ENCODE measurements around the gene GIPR. TPM values are rescaled to one million over a fixed set of nuclear protein-coding genes. Genes with fewer than 3 reads are reported as not detected.

GIPR gene
- total and polyA plus RNA-seq, 2 of the 13 experiments (the other 11 are each of a cell fraction or from before 2014, with no cell fraction given): 0.15 to 1.2 TPM

DNA sequence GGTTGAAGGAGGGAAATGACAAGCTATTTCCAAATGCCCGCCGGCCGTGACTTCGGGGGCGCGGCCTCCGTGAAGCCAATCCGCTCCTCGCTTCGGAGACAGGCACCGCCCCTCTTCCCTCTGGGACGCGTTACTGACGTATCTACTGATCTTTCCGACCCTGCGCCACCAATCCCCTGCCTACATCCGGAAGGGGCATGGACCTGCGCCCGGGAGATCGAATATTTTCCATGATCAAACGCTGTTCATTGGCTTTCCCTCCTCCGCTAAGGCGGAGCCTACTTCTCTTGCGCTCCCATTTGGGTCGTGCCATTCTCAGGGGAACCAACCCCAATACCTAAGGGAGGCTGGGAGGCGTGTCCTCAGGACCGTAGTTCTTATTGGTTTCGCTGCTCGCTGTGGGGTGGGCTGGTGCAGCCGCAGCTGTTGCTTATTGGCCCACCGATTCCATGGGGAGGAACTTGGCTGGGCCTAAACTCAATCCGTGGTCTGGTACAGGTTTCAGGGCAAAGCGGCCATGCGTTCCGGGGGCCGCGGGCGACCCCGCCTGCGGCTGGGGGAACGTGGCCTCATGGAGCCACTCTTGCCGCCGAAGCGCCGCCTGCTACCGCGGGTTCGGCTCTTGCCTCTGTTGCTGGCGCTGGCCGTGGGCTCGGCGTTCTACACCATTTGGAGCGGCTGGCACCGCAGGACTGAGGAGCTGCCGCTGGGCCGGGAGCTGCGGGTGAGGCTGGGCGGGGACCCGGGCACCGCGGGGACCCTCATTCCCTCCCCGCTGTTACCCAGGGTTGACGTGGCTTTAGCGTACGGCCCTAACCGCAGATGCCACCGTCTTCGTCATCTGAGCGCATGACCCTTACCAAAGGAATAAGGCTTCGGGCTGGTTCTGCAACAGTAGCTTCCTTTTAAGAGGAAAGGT lies 24.4 kb downstream of the GIPR start, which contains the start of gene QPCTL (continued):
- TF ChIP-seq, protein P1, sequence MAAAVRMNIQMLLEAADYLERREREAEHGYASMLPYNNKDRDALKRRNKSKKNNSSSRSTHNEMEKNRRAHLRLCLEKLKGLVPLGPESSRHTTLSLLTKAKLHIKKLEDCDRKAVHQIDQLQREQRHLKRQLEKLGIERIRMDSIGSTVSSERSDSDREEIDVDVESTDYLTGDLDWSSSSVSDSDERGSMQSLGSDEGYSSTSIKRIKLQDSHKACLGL (CRISPR knock-in tag; IDR thresholded peaks at IDR 0.05): peak; percentile 95; the same call in 1 of the 2 replicates
- TF ChIP-seq ZKSCAN5 (CRISPR knock-in tag; IDR thresholded peaks at IDR 0.05): no peak; the same call in 1 of the 2 replicates
- TF ChIP-seq, protein P2, sequence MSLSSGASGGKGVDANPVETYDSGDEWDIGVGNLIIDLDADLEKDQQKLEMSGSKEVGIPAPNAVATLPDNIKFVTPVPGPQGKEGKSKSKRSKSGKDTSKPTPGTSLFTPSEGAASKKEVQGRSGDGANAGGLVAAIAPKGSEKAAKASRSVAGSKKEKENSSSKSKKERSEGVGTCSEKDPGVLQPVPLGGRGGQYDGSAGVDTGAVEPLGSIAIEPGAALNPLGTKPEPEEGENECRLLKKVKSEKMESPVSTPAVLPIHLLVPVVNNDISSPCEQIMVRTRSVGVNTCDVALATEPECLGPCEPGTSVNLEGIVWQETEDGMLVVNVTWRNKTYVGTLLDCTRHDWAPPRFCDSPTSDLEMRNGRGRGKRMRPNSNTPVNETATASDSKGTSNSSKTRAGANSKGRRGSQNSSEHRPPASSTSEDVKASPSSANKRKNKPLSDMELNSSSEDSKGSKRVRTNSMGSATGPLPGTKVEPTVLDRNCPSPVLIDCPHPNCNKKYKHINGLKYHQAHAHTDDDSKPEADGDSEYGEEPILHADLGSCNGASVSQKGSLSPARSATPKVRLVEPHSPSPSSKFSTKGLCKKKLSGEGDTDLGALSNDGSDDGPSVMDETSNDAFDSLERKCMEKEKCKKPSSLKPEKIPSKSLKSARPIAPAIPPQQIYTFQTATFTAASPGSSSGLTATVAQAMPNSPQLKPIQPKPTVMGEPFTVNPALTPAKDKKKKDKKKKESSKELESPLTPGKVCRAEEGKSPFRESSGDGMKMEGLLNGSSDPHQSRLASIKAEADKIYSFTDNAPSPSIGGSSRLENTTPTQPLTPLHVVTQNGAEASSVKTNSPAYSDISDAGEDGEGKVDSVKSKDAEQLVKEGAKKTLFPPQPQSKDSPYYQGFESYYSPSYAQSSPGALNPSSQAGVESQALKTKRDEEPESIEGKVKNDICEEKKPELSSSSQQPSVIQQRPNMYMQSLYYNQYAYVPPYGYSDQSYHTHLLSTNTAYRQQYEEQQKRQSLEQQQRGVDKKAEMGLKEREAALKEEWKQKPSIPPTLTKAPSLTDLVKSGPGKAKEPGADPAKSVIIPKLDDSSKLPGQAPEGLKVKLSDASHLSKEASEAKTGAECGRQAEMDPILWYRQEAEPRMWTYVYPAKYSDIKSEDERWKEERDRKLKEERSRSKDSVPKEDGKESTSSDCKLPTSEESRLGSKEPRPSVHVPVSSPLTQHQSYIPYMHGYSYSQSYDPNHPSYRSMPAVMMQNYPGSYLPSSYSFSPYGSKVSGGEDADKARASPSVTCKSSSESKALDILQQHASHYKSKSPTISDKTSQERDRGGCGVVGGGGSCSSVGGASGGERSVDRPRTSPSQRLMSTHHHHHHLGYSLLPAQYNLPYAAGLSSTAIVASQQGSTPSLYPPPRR (CRISPR knock-in tag; IDR thresholded peaks at IDR 0.05; ENCODE audit: borderline replicate concordance): 0 out of 2 replicates have a peak, but pooled peaks have one; percentile 31
- no peak for TF ChIP-seq ZNF292 (CRISPR knock-in tag; IDR thresholded peaks at IDR 0.05; ENCODE audit: borderline replicate concordance, low read depth)
- TF ChIP-seq, protein P3, sequence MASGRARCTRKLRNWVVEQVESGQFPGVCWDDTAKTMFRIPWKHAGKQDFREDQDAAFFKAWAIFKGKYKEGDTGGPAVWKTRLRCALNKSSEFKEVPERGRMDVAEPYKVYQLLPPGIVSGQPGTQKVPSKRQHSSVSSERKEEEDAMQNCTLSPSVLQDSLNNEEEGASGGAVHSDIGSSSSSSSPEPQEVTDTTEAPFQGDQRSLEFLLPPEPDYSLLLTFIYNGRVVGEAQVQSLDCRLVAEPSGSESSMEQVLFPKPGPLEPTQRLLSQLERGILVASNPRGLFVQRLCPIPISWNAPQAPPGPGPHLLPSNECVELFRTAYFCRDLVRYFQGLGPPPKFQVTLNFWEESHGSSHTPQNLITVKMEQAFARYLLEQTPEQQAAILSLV (CRISPR knock-in tag; IDR thresholded peaks at IDR 0.05; ENCODE audit: borderline replicate concordance): 0 out of 2 replicates have a peak, but pooled peaks have one; percentile 50
- TF ChIP-seq POLR2AphosphoS5 (IDR thresholded peaks at IDR 0.05; ENCODE audit: low read depth, low read length): peak; percentile 91
- TF ChIP-seq CREB1 (IDR thresholded peaks at IDR 0.05): peak; percentile 89
- peak; percentile 90 for TF ChIP-seq CREB1 (CRISPR knock-in tag; IDR thresholded peaks at IDR 0.05)
- TF ChIP-seq ATF1 (CRISPR knock-in tag; IDR thresholded peaks at IDR 0.05): peak; percentile 79
- TF ChIP-seq, protein P4, sequence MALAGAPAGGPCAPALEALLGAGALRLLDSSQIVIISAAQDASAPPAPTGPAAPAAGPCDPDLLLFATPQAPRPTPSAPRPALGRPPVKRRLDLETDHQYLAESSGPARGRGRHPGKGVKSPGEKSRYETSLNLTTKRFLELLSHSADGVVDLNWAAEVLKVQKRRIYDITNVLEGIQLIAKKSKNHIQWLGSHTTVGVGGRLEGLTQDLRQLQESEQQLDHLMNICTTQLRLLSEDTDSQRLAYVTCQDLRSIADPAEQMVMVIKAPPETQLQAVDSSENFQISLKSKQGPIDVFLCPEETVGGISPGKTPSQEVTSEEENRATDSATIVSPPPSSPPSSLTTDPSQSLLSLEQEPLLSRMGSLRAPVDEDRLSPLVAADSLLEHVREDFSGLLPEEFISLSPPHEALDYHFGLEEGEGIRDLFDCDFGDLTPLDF (CRISPR knock-in tag; IDR thresholded peaks at IDR 0.05): no peak
- TF ChIP-seq ZNF776 (CRISPR knock-in tag; IDR thresholded peaks at IDR 0.05): no peak
- TF ChIP-seq CAMTA2 (CRISPR knock-in tag; IDR thresholded peaks at IDR 0.05; ENCODE audit: borderline replicate concordance): no peak
- TF ChIP-seq, protein P5, sequence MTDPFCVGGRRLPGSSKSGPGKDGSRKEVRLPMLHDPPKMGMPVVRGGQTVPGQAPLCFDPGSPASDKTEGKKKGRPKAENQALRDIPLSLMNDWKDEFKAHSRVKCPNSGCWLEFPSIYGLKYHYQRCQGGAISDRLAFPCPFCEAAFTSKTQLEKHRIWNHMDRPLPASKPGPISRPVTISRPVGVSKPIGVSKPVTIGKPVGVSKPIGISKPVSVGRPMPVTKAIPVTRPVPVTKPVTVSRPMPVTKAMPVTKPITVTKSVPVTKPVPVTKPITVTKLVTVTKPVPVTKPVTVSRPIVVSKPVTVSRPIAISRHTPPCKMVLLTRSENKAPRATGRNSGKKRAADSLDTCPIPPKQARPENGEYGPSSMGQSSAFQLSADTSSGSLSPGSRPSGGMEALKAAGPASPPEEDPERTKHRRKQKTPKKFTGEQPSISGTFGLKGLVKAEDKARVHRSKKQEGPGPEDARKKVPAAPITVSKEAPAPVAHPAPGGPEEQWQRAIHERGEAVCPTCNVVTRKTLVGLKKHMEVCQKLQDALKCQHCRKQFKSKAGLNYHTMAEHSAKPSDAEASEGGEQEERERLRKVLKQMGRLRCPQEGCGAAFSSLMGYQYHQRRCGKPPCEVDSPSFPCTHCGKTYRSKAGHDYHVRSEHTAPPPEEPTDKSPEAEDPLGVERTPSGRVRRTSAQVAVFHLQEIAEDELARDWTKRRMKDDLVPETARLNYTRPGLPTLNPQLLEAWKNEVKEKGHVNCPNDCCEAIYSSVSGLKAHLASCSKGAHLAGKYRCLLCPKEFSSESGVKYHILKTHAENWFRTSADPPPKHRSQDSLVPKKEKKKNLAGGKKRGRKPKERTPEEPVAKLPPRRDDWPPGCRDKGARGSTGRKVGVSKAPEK (CRISPR knock-in tag; IDR thresholded peaks at IDR 0.05; ENCODE audit: borderline replicate concordance): no peak
- TF ChIP-seq YY1 (IDR thresholded peaks at IDR 0.05; ENCODE audit: insufficient read depth, insufficient replicate concordance, low read depth, low read length): peak; percentile 78
- peak; percentile 88 for TF ChIP-seq ZFY (CRISPR knock-in tag; IDR thresholded peaks at IDR 0.05)
- peak; percentile 71; the same call in 1 of the 2 replicates for TF ChIP-seq KDM2A (CRISPR knock-in tag; IDR thresholded peaks at IDR 0.05; ENCODE audit: borderline replicate concordance, low read depth)
- TF ChIP-seq U2AF2 (IDR thresholded peaks at IDR 0.05; ENCODE audit: low read depth, low read length): no peak
